HCEC 1CT (cell line): Measurements from ENCODE around the gene P3H2.
A peak's percentile ranks its signal among the peaks of the same experiment; 100 is the strongest.

Source experiments
- DNase-seq: peaks from one replicate; pipeline ENCODE4 v3.0.0-alpha.2; 2017

The P3H2 gene

DNA sequence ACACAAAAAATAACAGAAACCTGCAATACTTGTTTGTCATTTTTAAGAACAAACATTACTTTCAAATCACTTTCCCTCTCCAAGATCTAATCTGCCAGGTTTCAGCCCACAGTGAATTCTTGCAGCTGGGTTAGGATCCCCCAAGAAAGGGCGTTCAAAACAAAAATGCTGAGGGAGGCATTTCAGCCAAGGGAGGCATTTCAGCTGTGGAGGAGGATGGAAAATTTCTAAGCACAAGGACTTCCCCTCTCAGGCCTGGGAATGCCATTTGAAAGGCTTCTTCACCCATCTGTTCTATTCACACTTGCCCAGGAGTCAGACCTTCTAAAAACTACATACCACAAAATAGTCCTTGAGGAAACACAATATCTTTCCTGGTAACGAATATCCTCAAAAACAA, 69.1 kb downstream of the P3H2 start:
- no peak for DNase-seq

DNA sequence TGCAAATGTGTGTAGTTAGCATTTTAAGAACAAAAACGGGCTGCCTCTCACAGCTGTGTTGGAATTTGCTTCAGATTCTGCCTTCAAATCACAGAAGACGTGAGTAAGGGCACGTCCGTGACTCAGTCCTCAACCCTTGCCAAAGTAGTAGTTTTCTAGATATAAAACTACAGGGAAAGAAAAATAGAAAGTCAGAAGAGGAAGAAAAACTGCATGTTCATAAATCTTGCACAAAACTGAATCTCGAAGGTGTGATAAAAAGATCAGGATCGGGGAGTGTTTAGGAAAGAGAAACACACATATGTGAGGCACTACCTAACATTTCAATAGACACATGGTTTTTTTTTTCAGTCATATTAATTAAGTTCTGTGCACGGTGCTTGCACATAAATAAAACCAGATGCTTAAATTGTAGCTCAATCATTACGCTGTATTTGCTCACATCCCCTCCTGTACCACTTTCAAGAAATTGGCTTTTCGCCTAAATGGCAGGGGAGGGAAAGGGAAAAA, 71.7 kb downstream of the P3H2 start:
- DNase-seq = peak; percentile 69

DNA sequence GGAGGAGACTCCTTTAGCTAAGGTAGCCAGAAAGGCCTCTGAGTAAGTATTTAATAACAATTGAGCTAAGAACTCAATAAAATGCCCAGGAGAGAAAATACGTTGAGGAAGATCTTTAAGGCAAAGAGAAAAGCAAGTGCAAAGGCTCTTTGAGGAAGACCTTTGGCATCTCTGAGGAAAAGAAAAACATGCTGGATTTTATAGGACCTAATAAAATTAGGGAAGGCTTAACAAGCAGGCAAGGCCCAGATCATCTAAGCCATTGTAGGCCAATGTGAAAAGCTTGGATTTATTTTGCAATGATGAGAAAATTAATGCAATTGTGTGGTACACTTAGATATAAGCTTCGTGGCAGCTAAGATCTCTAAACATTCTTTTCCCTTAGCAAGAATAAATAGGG, 75.7 kb downstream of the P3H2 start:
- DNase-seq = no peak

DNA sequence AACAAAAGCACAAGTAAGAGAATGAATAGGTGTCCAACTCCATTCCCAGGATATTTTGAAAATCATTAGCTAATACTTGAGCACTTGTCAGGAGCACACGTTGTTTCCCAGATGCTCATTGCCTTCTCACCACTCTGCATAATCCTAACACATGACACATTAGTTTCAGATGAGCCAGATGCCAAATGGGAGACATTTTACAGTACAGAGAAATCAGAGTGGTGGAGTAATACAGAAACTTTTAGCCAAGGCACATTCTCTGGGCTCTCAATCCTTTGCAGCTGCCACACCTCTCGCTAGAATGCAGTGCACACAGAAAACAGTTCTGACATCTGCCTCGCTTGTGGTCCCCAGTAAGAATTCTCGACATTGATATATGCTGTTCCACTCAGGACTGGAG, 76.6 kb downstream of the P3H2 start:
- DNase-seq = peak; percentile 45

DNA sequence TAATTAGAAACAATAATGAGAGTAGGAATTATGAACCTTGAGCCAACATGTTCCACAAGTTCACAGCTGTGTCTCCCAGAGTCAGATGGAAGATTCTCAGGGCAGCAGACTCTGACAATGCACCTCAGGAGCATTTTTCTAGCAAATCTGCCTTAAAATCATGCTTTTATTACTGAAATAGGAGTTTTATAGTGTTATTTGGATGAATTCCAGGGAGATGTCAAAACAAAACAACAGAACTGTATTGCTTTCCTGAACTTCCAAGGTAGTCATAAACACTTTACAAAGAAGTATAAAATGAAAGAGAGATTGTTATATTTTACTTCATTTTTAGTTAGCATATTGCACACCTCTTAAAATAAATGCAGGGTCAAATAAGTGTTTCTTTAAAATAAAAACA, 77.0 kb downstream of the P3H2 start:
- no peak for DNase-seq

DNA sequence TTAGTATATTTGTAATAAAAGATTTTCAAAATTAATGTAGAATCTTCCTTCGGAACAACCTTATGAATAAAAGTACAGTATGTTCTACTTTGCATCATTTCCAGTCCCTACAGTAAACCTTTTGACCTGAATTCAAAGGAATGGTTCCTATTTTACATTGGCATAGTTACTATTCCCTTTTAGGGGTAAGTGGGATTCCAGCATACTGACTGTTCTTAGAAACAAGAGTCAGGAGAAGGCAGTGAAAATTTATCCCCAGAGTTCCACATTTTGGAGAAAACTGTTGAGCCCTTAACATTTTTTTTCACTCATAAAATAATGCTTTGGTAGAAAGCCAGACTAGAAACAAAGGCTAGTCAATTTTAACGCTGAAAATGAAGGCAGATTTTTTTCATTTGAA, 78.1 kb downstream of the P3H2 start:
- no peak for DNase-seq

DNA sequence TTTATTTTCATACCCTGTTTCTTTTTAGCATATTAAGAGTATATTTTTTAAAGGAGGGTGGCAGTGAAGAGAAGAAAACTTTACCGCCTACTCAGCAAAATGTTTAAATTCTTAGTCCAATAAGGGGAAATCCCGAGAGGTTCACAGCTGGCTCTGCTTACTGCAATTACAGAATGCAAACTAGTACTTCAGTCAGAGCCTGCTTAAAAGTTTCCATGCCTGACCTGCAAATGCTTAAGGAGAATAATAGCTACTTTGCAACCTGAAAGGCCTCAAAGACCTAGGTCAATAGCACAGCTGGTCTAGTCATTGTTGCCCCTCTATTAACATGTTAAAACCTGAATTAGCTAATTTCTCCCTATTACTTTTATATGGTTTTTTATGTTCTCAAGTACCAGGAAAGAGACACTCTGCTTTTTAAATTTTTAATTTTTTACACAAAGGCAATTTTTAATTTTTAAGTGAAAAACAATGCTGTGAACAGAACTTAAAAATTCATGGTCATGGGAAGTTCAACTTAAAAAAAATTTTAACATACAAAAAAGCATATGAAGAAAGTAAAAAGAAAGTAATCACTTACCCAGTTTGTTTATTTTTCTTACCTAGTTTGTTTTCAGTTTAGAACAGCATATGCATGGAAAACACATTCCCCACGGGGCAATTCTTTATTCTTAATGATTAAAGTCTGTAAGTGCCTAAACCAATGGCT, 79.2 kb downstream of the P3H2 start:
- no peak for DNase-seq

DNA sequence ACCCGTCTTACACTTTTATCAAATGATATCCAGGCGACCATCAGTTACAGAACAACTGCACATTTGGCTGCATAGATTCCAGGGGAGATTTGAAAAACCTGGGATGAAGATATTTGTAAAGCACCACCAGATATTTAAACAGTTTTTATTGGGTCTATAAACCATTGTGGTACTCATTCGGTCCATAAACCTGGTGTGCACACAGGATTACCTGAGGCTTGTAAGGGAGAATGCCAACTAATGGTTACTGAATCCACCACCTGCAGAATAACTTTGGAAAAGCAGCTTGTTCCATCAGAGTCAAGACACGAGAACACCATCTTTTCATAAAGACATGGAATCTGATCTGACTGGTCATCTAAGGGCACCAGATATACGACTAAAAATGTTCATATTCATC, 80.6 kb downstream of the P3H2 start:
- no peak for DNase-seq

DNA sequence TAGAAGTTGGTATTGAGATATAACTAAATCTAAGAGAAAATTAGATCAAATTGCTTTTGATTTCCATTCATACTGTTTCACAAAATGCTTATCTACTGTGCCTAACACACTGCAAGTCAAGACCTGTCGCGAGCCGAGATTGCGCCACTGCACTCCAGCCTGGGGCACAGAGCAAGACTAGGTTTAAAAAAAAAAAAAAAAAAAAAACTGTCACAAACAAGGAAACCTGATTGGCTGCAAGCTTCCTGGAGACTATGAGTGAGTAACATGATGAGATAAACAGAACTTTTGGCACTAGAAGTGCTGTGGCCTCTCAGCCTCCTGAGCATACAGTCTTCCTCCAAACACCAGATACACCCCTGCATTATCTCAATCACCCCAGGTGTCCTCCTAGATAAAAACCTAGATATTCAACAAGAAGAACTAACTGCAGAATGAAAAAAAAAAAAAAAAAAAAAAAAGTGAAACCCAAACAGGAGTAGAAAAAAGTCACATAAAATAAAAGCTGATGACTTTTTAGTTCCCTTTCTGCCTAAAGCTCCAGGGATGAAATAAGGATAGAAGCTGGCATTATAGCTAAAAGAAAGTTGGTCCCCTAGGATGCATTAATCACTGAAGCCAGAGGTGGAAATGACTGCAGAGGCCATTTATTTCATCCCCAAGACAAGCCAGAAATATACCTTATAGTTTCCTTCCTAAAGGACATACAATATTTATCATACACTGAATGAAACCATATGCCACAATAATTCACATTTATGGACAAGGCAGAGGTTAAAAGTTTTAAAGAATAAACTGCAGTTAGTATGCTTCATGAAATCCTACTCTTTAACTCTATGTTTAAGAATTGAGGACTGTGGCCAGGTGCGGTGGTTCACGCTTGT, 82.4 kb downstream of the P3H2 start:
- peak; percentile 68 for DNase-seq

DNA sequence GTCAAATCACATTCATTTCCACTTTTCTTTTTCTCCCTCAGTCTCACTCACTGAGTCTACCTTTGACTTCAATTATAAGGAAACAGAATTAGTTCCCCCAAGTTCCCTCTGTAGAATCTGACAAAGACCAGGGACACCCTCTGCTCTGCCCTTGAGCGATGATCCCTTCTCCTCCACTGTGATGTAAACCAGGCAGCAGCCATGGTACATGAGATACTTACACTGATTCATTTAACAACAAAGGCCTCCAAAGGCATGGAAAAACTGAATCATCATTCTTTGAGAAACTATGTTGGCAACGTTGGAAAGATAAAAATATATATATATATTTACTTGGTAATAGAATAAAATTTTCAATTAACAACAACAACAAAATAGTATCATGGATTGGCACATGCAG, 84.1 kb downstream of the P3H2 start:
- DNase-seq = peak; percentile 39

DNA sequence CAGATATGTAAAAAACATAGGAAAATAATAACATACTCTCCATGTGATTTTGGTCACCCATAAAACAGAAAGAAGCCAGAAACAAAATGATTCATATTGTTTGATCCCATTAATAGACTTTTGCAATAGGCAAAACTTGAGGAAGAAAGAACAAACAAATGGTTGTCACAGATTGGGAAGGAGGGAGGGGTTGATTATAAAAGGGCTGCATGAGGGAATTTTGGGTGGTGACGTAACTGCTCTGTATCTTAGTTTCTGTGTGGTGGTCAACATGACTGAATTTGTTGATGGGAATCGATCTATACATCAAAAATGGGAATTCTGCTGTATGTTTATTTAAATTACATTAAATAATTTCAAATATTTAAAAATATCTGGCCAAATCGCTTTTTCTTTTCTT, 86.3 kb downstream of the P3H2 start:
- no peak for DNase-seq

DNA sequence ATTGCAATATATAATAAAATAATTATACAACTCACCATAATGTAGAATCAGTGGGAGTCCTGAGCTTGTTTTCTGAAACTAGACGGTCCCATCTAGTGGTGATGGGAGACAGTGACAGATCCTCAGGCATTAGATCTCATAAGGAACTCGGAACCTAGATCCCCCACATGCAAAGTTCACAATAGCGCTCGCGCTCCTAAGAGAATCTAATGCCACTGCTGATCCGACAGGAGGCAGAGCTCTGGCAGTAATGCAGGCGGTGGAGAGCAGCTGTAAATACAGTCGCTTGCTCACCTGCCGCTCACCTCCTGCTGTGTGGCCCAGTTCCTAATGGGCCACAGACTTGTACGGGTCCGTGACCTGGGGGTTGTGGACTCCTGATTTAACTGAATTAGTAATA, 87.8 kb downstream of the P3H2 start:
- DNase-seq = no peak

DNA sequence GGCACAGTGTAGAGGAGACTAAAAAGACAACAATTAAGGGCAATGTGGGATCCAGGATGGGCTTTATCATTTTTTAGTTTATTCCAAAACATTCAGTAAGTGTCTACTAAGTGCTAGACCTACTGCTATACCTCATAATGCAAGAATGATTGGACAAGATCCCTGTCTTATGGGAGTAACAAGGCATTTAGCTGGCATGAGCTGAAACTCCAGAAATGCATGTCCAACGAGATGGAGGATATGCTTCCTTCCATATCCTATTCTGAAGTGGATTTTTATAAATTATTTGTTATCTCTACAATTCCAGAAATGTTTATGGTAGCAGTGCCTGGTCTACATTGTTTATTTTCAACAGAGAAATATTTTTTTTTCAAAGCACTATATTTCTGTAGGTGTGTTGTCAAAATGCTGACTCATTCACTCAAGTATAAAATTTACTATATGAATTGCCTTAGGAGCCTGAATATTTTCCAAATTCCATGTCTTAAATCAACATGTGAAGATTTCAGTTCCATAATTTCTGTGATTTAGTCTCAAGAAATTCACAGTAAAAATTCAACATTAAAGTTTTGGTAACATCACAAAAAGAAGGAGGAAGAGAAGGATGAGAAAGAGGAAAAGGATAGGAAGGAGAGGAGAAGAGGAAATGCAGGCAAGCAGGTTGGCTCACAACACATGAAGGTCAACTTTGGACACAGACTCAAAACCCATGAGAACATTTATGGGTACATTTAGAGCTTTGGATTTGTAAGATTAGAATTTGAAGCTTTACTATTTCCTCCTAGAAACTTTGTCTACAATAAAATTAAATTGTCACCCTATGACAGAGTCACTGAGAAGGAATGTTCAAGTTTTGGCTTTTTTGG, 88.6 kb downstream of the P3H2 start:
- DNase-seq = no peak

DNA sequence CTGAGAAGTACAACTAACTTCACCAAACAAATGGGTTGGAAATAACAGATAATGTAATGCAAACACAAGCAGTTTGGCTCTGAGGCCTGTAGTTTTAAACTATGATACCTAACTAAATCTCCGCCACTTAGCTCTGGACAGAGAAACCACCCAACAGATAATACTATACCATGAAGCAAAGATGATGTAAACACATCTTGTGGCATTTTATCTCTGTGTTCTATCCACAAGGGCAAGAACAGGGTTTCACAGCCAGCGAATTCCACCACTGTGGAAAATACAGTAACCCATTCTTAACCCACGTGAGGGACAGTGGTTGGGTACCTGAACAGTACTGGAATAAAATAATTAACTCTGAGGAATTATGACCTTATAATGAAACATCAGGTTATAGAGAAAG, 93.6 kb downstream of the P3H2 start:
- no peak for DNase-seq

DNA sequence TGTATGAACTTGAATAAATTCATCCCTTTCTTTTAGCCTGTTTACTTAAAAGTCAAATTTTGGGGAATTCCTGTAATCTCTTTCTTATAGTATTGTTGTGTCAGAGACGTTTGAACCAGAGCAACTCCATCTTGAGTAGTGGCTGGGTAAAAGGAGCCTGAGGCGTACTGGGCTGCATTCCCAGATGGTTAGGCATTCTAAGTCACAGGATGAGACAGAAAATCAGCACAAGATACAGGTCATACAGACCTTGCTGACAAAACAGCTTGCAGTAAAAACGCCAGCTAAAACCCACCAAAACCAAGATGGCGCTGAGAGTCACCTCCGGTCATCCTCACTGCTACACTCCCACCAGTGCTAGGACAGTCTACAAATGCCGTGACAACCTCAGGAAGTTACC, 94.5 kb downstream of the P3H2 start:
- no peak for DNase-seq

DNA sequence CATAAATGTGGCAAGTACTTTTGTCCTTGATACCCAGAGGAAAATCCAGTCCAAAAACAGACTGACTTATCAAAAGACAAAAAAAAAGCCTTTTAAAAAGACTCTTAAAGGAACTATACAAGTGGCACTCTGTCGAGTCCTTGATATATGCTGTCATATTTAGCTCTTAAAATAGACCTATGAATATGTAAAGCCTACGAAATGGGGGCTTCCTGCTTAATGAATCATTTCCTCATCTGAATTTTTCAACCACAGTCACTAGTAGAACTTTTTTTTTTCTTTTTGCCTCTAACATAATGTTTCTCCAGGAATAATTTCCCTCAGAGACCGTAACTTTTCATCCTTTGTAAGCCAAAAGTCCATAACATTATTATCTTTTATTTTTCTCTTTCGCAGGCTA, 95.8 kb downstream of the P3H2 start:
- DNase-seq = peak; percentile 81

DNA sequence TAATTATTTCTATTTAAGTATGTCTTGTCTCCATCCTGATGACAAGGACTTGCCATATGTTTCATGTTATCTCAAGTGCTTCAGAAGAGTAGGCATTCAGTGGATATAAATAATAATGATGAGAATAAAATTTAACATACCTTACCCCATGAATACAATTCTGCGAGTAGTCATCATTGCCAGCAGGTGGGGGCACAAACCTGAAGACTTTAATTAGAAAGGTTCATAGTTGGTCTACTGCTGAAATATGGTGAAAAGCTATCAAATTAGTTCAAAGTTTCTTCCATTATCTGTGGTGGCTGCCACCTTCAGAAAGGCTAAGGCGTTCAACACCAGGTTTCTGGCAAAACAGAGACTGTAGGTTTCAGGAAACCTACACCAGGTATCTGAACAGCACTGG, 100.9 kb downstream of the P3H2 start:
- DNase-seq = no peak

DNA sequence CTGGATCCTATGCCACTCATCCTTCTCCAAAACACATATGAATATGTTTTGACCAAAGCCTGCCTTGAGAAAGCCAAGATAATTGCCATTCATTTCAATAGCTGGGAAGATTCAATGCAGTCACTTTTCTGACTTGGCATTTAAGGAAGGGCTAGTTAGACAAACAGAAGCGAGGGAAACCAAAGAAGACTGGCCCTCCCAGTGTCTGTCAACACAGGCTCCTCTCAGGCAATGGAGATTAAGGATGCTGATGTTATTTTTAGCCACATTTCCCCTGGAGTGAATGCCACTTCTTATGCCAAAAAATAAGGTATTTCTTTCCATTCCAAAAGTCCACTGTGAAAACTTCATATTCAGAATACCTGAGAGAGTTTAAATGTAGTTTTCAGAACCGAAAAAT, 101.7 kb downstream of the P3H2 start:
- no peak for DNase-seq

DNA sequence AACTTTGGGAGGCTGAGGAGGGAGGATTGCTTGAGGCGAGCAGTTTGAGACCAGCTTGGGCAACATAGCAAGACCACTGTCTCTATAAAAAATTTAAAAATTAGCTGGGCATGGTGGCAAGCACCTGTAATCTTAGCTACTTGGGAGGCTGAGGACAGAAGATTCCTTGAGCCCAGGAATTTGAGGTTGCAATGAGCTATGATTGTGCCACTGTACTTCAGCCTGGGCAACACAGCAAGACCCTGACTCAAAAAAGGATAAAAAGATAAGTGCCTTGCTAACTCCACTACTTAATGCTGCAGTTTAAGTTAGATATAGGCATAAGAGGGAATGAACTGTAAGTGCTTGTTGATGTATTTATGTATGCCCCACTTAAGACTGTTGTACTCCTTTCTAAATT, 102.2 kb downstream of the P3H2 start:
- DNase-seq = no peak

DNA sequence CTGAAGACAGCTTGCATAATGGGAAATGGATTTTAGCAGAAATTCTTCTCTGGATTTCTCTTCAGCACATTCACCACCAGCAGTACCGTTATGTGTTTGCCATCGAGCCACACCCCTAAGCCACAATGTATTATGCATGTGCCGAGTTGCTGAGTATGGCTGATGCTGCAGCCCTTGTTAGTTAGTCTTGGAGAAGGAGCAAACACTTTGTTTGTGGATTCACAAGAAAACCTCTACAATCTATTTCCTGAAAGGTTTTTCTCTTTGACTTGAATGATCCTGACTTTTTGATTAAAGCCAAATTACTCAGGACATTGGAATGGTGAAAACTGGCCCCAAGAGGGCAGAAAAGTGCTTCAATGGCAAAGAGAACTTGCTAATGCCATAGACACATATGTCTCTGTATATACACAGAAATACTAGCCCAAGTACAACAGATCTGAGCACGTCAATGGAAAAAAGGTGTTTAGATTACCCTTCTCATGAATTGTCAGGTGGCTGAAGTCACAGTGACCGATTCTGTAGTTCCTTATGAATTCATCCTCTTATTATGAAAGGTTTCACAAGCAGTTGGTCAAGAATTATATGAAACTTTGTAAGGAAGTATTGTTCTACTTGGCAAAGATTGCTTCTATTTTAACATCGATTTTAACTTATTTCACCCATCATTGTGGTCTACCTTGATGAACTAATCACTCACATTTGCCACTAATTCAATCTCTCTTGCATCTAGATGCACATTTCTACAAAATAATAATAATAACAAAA, 103.0 kb downstream of the P3H2 start:
- peak; percentile 68 for DNase-seq

DNA sequence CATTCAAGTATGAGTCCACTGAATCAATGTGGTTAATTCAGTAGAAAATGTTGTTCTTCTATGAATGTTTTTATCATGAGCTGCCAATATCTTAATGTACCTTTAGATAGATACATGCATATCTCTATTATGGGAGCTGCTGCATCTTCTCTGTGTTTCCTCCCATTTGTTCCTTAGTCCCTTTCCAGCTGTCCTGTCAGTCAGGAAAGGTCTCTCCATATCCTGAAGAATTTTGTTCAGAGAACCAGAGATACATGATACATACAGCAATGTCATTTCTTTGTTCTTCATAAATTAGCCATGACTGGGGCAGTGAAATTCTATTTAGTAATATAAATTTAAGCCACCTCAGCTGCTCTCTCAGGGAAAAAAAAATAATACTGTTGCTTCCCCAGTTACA, 103.7 kb downstream of the P3H2 start:
- DNase-seq = no peak

DNA sequence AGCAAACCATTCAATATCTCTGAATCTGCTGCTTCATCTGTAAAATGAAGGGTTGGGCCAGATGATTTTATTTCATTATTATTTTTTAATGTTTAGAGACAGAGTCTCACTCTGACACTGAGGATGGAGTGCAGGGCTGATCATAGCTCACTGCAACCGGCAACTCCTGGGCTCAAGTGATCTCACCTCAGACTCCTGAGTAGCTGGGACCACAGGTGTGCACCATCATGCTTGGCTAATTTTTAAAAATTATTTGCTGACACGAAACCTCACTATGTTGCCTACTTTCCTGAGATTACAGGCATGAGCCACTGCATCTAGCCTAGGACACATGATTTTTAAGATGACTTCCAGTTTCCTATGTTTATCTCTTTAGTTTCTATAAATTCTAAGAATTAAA, 105.8 kb downstream of the P3H2 start:
- DNase-seq = no peak
